Brain pericyte (primary cell): ENCODE data around the gene CCDC158.
"Not testable (repeated sequence)": the region's sequence is repeated elsewhere in the genome, so short reads cannot be mapped to it uniquely, and the experiment has no call there.

Experiments used
- DNase-seq: peaks from one replicate; pipeline ENCODE4 v3.0.0-alpha.2; 2012; ENCODE audit warnings: low read depth, low spot score

Gene CCDC158

GRCh38 chr4:76420762-76421581 is at the start of gene CCDC158:
TSS of gene CCDC158 (minus strand) at chr4:76421141. CDS start at chr4:76403207, 17,934 bp downstream.
- no peak for DNase-seq

DNA sequence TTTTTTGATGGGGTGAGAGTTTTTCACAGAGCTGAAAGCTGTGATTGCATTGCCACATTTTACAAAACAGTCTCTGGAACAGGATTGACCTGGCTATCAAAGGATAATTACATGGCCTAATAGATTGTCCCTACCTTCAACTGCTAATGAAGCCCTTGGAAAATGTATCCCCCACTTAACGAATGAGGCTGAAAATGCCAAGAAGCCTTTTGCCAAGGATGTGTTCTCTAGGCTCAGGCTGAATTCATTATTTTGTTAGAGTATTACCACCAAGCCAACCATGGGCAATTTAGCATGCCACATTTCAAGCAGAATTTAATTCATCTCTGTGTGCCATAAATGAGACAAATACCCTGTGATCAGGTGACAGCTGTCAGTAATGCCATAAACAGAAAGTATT is 49.6 kb upstream of the CCDC158 start:
- no peak for DNase-seq

DNA sequence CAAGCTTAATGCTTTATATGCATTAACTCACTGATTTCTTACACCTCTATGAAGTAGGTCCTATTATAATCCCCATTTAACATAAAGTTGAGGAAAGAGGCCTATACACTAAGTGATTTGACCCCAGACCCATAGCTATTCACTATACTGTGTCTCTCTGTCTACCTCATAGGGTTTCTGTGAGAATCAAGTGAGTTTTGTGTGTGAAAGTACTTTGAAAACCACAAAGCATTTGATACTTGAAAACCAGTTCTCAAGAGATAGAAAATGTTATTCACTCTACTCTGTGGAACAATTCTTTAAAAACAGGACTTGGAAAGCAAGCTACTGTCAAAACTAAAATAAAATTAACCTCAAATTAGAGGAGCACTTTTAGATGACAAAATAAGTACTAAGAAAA is 49.1 kb upstream of the CCDC158 start:
- no peak for DNase-seq

GRCh38 chr4:76463568-76463967 is 42.6 kb upstream of the CCDC158 start:
- no peak for DNase-seq

GRCh38 chr4:76459291-76459723 is 38.4 kb upstream of the CCDC158 start:
- no peak for DNase-seq

GRCh38 chr4:76458825-76459224 is 37.9 kb upstream of the CCDC158 start:
- DNase-seq: no peak

GRCh38 chr4:76458297-76458696 is 37.4 kb upstream of the CCDC158 start:
- DNase-seq: no peak

DNA sequence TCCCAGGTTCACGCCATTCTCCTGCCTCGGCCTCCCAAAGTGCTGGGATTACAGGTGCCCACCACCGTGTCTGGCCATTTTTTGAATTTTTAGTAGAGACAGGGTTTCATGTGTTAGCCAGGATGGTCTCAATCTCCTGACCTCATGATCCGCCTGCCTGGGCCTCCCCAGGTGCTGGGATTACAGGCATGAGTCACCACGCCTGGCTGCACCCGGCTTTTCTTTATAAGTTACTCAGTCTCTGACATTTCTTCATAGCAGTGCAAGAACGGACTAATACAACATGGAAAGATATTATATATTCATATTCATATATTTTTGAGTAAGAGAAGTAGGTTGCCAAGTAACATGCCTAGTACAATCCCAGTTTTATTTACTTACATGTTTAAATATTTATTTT is 36.9 kb upstream of the CCDC158 start:
- DNase-seq: no peak

DNA sequence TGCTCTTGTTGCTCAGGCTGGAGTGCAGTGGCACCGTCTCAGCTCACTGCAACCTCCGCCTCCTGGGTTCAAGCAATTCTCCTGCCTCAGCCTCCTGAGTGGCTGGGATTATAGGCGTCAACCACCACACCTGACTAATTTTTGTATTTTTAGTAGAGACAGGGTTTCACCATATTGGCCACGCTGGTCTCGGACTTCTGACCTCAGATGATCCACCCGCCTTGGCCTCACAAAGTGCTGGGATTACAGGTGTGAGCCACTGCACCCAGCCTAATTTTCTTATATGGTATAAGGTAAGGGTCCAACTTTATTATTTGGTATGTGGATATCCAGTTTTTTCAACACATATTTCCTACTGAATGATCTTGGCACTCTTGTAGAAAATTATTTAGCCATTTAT is 33.1 kb upstream of the CCDC158 start:
- DNase-seq: not testable (repeated sequence)

- no peak for DNase-seq
Observed at GRCh38 chr4:76453232-76453631, 32.3 kb upstream of the CCDC158 start.

DNA sequence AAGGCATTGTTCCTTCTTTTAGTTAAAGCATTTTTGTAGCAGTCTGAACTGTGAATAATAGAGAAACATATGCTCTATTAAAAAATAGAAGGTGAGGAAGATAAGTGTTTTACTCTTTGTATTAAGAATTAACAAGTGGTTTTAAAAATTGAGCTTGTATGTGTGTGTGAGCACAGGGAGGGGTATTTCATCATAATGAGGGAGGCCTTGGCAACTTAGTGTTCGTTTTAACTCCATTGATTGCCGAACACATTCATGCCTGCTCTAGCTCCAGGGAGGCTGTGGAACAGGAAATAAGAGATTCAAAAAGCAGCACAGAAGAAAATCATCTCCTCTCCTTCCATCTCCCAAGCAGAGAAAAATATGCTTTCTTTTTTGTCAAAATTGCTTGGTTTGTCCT is 28.9 kb upstream of the CCDC158 start:
- DNase-seq: no peak

DNA sequence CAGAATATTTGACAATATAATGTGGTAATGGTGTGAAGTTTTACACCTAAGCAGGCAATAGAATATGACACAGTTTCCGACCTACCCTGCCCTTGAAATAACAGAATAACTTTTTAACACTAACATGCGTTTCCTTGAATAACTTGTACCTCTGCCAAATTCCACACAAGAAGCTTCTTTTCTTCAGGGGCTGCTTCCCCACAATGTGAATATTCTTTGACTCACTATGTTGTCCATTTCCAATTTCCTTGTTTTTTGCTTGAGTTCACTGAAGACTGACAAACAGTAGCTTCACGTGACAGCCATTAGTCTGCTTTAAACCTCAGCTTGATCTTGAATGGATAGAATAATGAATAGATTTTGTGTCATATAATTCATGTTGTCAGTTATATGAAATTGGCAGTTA is 28.4 kb upstream of the CCDC158 start:
- no peak for DNase-seq

DNA sequence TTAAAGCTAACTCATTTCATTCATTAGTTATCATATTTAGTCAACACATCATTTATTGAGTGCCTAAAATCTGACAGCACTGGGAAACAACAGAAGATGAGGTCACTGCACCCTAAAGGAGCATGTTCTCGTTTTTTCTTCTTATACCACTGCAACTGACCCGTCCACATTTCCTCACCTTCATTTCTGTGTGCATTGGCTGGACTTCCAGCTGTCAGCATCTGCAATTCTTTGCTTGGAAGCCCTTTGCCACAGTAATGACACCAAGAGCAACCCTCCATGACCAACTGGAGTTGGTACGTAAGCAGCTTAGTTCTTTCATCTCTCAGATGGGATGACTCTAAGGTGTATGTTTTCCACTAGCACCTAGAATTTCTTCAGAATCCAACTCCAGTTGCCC is 27.3 kb upstream of the CCDC158 start:
- DNase-seq: no peak

- no peak for DNase-seq
Observed at GRCh38 chr4:76447393-76447851, 26.5 kb upstream of the CCDC158 start.

DNA sequence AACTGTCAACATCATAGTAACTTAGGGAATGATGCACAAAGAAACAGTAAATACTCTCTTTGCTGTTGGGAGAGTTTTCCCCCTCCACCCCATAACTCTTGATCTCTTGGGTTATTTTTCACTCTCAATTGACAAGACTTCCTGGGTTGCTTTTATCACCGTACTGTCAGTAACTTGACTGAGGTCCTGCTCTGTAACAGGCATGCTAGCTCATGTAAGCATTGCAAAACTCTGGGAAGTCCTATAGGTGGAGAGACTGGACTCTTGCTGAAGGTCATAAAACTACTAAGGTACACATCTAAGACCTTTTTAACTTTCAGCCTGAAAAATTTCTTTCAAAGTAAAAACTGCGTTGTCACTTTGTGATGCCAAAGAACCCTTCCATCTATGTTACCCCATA is 25.0 kb upstream of the CCDC158 start:
- DNase-seq: no peak

GRCh38 chr4:76443376-76443775 is 22.4 kb upstream of the CCDC158 start:
- no peak for DNase-seq

DNA sequence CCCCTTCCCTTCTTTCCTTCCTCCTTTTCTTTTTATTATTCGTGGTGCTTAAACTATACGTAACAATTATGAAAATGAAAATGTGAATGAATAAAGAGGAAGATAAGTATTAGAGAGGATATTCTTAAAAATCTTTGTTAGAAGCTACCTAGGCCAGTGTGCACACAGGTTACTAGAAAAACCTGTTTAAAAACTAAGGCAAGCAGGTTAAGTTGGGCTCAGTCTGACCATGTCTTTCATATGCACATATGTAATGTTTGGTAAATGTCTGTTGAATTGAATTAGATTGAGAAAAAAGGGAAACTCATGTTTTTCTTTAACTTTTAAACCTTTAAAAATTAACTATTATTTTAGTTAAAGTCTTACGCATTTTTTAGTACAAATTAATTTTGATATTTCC is 21.9 kb upstream of the CCDC158 start:
- DNase-seq: no peak

- DNase-seq: no peak
Observed at GRCh38 chr4:76441881-76442280, 20.9 kb upstream of the CCDC158 start.

DNA sequence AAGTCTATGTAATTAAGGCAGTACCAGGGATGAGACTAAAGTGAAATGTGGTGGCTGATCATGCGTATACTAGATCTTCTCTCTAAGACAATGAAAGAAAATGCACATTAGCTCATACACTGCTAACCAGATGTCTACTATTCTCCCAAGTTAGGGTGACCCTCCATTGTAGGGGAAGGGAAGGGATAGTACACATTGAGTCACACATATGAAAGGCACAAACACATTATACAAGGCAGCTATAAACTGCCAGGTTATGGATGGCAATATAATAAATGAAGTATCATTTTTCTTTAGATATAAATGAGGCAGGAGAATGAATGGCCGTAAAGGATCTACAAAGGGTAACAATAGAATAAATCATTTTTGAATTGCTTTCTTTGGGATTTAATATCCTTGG is 18.6 kb upstream of the CCDC158 start:
- no peak for DNase-seq

DNA sequence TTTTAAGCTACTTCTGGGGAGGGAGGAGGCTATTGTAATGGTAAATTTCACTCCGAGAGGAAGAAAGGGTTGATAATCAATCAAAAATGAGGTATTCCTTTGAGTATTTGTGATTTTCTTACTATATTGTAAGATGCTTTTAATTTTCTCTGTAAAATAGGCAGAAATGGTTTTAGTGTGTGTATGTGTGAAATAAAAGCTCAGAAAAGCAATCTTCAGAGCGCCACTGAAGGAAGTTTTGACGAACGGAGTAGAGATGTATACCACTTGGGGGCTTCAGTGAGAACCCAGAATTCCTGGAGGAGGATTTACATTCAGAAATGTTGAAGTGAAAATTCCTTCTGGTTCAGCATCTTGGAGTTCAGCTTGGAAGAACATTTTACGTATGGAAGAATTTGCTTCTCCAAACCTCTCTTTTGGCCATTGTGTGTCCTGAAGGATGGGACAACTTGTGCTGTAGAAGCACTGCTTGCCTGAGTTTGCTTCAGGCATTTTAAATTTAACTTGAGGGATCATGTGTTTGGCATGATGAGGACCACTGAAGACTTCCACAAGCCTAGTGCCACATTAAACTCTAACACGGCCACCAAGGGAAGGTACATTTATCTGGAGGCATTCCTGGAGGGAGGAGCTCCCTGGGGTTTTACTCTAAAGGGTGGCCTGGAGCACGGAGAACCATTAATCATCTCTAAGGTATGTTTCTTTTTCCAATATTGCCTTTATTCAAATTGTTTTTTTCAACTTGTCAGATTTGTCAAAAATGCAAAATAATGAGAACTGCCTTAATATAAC is 14.8 kb upstream of the CCDC158 start:
- DNase-seq: no peak

DNA sequence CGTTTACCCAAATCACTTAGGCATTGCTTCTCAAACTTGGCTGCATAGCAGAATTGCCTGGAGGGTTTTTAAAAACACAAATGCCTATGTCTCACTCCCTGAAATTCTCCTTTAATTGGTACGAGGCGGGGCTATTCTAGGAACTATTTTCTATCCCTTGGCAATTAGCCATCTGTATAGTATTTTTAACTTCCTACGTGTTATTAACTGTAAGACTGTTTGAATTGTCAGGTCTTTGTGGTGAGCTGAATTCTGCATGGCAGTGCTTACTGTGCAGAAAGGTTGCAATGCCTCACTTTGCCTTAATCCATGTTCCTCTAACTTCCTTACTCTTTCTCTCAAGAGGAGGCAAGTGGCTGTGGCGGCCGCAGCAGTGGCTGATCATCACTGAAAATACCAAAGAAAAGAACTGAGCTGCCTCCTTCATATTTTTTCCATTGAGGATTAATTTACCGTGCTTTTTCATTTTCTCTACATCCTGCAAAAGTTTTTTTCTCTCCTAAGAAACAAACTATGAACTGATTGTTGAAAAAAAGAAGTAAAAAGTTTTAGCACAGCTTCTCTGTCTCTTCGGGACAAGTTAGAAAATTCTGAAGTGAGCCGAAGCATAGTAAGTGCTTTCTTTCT is 14.1 kb upstream of the CCDC158 start, which contains the start of gene SHROOM3:
Gene SHROOM3, plus strand, starts transcription at position 329 of the 627 bp plus-strand sequence. CDS start 824 bp downstream, outside the sequence.
- no peak for DNase-seq
